Left renal pelvis (tissue), 4 donors: Measurements from ENCODE around the gene SCN11A. TPM values are rescaled to one million over a fixed set of nuclear protein-coding genes. Genes with fewer than 3 reads are reported as not detected.

Source experiments
- DNase-seq, 4 donors: peaks; one replicate each; pipeline ENCODE4 v3.0.0-alpha.2; 2013; ENCODE audit warnings: low read depth in 4 of 4, low spot score in 3 of 4
- polyA plus RNA-seq, 4 donors: library from polyadenylated mRNA; unstranded; fragments of 120-200 nt; gene quantifications; one replicate each; pipeline ENCODE4 v1.2.1, GENCODE V29; 2013; ENCODE audit not compliant: insufficient read length in 4 of 4

SCN11A gene
- polyA plus RNA-seq: 1 to 10 TPM in 3 of 4 donors, under 1 TPM in 1; 0.93 to 1.4 (median 1.4) TPM

- DNase-seq: peak; percentile 92 to 95 (median 94)
These were observed at the start of gene SCN11A, which contains the start of gene WDR48 for GRCh38 chr3:39051649-39052561. TSS of gene SCN11A (minus strand) at chr3:39051944. CDS start at chr3:38950362, 101,582 bp downstream. TSS of gene WDR48 (plus strand) at chr3:39052016. CDS start at chr3:39052026, 10 bp downstream.

- DNase-seq: no peak
These were observed 49.4 kb upstream of the SCN11A start for GRCh38 chr3:39101022-39101689.

- no peak for DNase-seq
These were observed 48.7 kb upstream of the SCN11A start for GRCh38 chr3:39100500-39100886.

GRCh38 chr3:39099738-39100499 lies 48.2 kb upstream of the SCN11A start:
- DNase-seq: no peak

- DNase-seq: no peak
These were observed 47.5 kb upstream of the SCN11A start for GRCh38 chr3:39099242-39099641.

- DNase-seq: no peak
These were observed 46.8 kb upstream of the SCN11A start for GRCh38 chr3:39098473-39099000.

- DNase-seq: no peak
These were observed 46.1 kb upstream of the SCN11A start for GRCh38 chr3:39097716-39098472.

- no peak for DNase-seq
These were observed 45.0 kb upstream of the SCN11A start for GRCh38 chr3:39096775-39097174.

GRCh38 chr3:39095778-39096177 lies 44.0 kb upstream of the SCN11A start:
- no peak for DNase-seq

- no peak for DNase-seq
These were observed 43.3 kb upstream of the SCN11A start for GRCh38 chr3:39094851-39095677.

- DNase-seq: no peak
These were observed 39.2 kb upstream of the SCN11A start for GRCh38 chr3:39090922-39091321.

GRCh38 chr3:39088889-39089288 lies 37.1 kb upstream of the SCN11A start:
- no peak for DNase-seq

- DNase-seq: no peak
These were observed 36.7 kb upstream of the SCN11A start for GRCh38 chr3:39088456-39088855.

- DNase-seq: no peak
These were observed 34.4 kb upstream of the SCN11A start for GRCh38 chr3:39086144-39086543.

- DNase-seq: no peak
These were observed 31.0 kb upstream of the SCN11A start for GRCh38 chr3:39082666-39083313.

- DNase-seq: no peak
These were observed 28.3 kb upstream of the SCN11A start for GRCh38 chr3:39080026-39080425.

- DNase-seq: no peak
These were observed 27.8 kb upstream of the SCN11A start for GRCh38 chr3:39079530-39079929.

GRCh38 chr3:39075910-39076309 lies 24.2 kb upstream of the SCN11A start:
- DNase-seq: no peak

GRCh38 chr3:39068556-39068955 lies 16.8 kb upstream of the SCN11A start:
- no peak for DNase-seq
